GM23338 (cell line): ENCODE measurements around the gene CZIB. TPM values are rescaled to one million over a fixed set of nuclear protein-coding genes. Genes with fewer than 3 reads are reported as not detected.

Experiments
- ATAC-seq: fragments of 200-7000 bp; cut with Tn5 transposase; 3 replicates; pipeline ENCODE4 v1.9.1; 2020
- DNase-seq: peaks from one replicate; pipeline ENCODE4 v3.0.0-alpha.2; 2015; ENCODE audit warnings: low spot score
- H2AFZ ChIP-seq: fragments of 200-600 bp; sonication (generic); 2 replicates; pipeline ENCODE4 v1.8.0; 2016; ENCODE audit warnings: antibody characterized with exemption, mild to moderate bottlenecking, moderate library complexity
- H3F3A ChIP-seq: fragments of 200-600 bp; sonication (generic); replicated peaks from 2 replicates; pipeline ENCODE4 v1.8.0; 2017; ENCODE audit warnings: antibody characterized with exemption, mixed run types, low read depth
- H3K27ac ChIP-seq: fragments of 200-600 bp; sonication (generic); 2 replicates; pipeline ENCODE4 v1.6.1; 2016; ENCODE audit warnings: low read depth
- H3K27me3 ChIP-seq: fragments of 200-600 bp; sonication (generic); 2 replicates; pipeline ENCODE4 v1.8.0; 2016; ENCODE audit warnings: mild to moderate bottlenecking, mixed run types, moderate library complexity; ENCODE audit not compliant: insufficient read depth
- H3K36me3 ChIP-seq: fragments of 200-600 bp; sonication (generic); 2 replicates; pipeline ENCODE4 v1.8.0; 2016; ENCODE audit warnings: mild to moderate bottlenecking; ENCODE audit not compliant: insufficient read depth
- H3K4me1 ChIP-seq: fragments of 200-600 bp; sonication (generic); 2 replicates; pipeline ENCODE4 v1.8.0; 2016; ENCODE audit warnings: mild to moderate bottlenecking, moderate library complexity; ENCODE audit not compliant: insufficient read depth
- H3K4me2 ChIP-seq: fragments of 200-600 bp; sonication (generic); 2 replicates; pipeline ENCODE4 v1.7.1; 2017; ENCODE audit warnings: mixed run types
- H3K4me3 ChIP-seq: fragments of 200-600 bp; sonication (generic); 2 replicates; pipeline ENCODE4 v1.6.1; 2016; ENCODE audit warnings: mixed run types
- H3K79me2 ChIP-seq: fragments of 200-600 bp; sonication (generic); replicated peaks from 2 replicates; pipeline ENCODE4 v1.8.0; 2017; ENCODE audit warnings: mild to moderate bottlenecking; ENCODE audit not compliant: insufficient read depth
- H3K9me2 ChIP-seq: fragments of 200-600 bp; sonication (generic); 2 replicates; pipeline ENCODE4 v1.8.0; 2017; ENCODE audit not compliant: insufficient read depth
- H4K20me1 ChIP-seq: fragments of 200-600 bp; sonication (generic); replicated peaks from 2 replicates; pipeline ENCODE4 v1.8.0; 2017; ENCODE audit warnings: mild to moderate bottlenecking; ENCODE audit not compliant: insufficient read depth
- H3K27ac Mint-ChIP-seq: 2 replicates; pipeline ENCODE4 v1.8.0; 2020; ENCODE audit warnings: inconsistent platforms, mild to moderate bottlenecking, moderate library complexity, mixed read lengths
- H3K27me3 Mint-ChIP-seq: 3 replicates; pipeline ENCODE4 v1.8.0; 2022; ENCODE audit warnings: low read depth, mild to moderate bottlenecking, moderate library complexity, mixed read lengths, inconsistent platforms; ENCODE audit not compliant: insufficient read depth, poor library complexity
- H3K36me3 Mint-ChIP-seq: 3 replicates; pipeline ENCODE4 v1.8.0; 2021; ENCODE audit warnings: low read depth, mild to moderate bottlenecking, inconsistent platforms, moderate library complexity, mixed read lengths
- H3K4me1 Mint-ChIP-seq: 3 replicates; pipeline ENCODE4 v1.8.0; 2020; ENCODE audit warnings: mild to moderate bottlenecking, inconsistent platforms, mixed read lengths
- H3K4me3 Mint-ChIP-seq: 3 replicates; pipeline ENCODE4 v1.8.0; 2021; ENCODE audit warnings: moderate library complexity, mild to moderate bottlenecking, inconsistent platforms, mixed read lengths
- H3K9me3 Mint-ChIP-seq: 3 replicates; pipeline ENCODE4 v1.8.0; 2020; ENCODE audit warnings: moderate library complexity, mild to moderate bottlenecking, inconsistent platforms, mixed read lengths
- CREB1 ChIP-seq: fragments of 250-450 bp; sonication (Bioruptor Pico); IDR thresholded peaks from 2 replicates; pipeline ENCODE4 v1.5.0; 2020; ENCODE audit warnings: low read depth, mild to moderate bottlenecking, moderate library complexity
- ETS1 ChIP-seq: IDR thresholded peaks from 2 replicates; pipeline ENCODE4 v1.6.1; 2016; ENCODE audit warnings: antibody characterized with exemption
- EZH2phosphoT487 ChIP-seq: fragments of 200-600 bp; sonication (generic); IDR thresholded peaks from one replicate; pipeline ENCODE4 v1.8.1; 2018; ENCODE audit warnings: antibody characterized with exemption; ENCODE audit not compliant: unreplicated experiment
- JUNB ChIP-seq: IDR thresholded peaks from one replicate; pipeline ENCODE4 v1.6.1; 2016; ENCODE audit warnings: antibody characterized with exemption; ENCODE audit not compliant: unreplicated experiment
- STAT1 ChIP-seq: IDR thresholded peaks from one replicate; pipeline ENCODE4 v1.6.1; 2016; ENCODE audit warnings: antibody characterized with exemption; ENCODE audit not compliant: unreplicated experiment
- polyA plus RNA-seq: library from polyadenylated mRNA; unstranded; fragments of >200 nt; fragmentation: Nextera tagmentation; extraction: Ambion mirVana; gene quantifications from 2 replicates; pipeline ENCODE4 v1.2.1, GENCODE V29; 2016
- total RNA-seq: library from RNA; depleted of rRNA; stranded (reverse); fragments of >200 nt; shearing (Covaris generic); gene quantifications from 2 replicates; pipeline ENCODE4 v1.2.3, GENCODE V29; 2014
- TF ChIP-seq, protein P1 (sequence below): fragments of 250-450 bp; sonication (Bioruptor Pico); IDR thresholded peaks from 2 replicates; pipeline ENCODE4 v1.5.0; 2020; ENCODE audit warnings: mild to moderate bottlenecking, moderate library complexity

The CZIB gene
- total and polyA plus RNA-seq, 2 experiments from 2014 or later: 59.8 to 84.1 TPM

- TF ChIP-seq, protein P1, sequence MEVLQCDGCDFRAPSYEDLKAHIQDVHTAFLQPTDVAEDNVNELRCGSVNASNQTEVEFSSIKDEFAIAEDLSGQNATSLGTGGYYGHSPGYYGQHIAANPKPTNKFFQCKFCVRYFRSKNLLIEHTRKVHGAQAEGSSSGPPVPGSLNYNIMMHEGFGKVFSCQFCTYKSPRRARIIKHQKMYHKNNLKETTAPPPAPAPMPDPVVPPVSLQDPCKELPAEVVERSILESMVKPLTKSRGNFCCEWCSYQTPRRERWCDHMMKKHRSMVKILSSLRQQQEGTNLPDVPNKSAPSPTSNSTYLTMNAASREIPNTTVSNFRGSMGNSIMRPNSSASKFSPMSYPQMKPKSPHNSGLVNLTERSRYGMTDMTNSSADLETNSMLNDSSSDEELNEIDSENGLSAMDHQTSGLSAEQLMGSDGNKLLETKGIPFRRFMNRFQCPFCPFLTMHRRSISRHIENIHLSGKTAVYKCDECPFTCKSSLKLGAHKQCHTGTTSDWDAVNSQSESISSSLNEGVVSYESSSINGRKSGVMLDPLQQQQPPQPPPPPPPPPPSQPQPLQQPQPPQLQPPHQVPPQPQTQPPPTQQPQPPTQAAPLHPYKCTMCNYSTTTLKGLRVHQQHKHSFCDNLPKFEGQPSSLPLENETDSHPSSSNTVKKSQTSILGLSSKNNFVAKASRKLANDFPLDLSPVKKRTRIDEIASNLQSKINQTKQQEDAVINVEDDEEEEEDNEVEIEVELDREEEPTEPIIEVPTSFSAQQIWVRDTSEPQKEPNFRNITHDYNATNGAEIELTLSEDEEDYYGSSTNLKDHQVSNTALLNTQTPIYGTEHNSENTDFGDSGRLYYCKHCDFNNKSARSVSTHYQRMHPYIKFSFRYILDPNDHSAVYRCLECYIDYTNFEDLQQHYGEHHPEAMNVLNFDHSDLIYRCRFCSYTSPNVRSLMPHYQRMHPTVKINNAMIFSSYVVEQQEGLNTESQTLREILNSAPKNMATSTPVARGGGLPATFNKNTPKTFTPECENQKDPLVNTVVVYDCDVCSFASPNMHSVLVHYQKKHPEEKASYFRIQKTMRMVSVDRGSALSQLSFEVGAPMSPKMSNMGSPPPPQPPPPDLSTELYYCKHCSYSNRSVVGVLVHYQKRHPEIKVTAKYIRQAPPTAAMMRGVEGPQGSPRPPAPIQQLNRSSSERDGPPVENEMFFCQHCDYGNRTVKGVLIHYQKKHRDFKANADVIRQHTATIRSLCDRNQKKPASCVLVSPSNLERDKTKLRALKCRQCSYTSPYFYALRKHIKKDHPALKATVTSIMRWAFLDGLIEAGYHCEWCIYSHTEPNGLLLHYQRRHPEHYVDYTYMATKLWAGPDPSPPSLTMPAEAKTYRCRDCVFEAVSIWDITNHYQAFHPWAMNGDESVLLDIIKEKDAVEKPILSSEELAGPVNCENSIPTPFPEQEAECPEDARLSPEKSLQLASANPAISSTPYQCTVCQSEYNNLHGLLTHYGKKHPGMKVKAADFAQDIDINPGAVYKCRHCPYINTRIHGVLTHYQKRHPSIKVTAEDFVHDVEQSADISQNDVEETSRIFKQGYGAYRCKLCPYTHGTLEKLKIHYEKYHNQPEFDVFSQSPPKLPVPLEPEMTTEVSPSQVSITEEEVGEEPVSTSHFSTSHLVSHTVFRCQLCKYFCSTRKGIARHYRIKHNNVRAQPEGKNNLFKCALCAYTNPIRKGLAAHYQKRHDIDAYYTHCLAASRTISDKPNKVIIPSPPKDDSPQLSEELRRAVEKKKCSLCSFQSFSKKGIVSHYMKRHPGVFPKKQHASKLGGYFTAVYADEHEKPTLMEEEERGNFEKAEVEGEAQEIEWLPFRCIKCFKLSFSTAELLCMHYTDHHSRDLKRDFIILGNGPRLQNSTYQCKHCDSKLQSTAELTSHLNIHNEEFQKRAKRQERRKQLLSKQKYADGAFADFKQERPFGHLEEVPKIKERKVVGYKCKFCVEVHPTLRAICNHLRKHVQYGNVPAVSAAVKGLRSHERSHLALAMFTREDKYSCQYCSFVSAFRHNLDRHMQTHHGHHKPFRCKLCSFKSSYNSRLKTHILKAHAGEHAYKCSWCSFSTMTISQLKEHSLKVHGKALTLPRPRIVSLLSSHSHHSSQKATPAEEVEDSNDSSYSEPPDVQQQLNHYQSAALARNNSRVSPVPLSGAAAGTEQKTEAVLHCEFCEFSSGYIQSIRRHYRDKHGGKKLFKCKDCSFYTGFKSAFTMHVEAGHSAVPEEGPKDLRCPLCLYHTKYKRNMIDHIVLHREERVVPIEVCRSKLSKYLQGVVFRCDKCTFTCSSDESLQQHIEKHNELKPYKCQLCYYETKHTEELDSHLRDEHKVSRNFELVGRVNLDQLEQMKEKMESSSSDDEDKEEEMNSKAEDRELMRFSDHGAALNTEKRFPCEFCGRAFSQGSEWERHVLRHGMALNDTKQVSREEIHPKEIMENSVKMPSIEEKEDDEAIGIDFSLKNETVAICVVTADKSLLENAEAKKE (CRISPR knock-in tag): no peak
- TF ChIP-seq EZH2phosphoT487 (no peak), ETS1 (no peak), STAT1 (no peak), CREB1 (no peak)
Observed at GRCh38 chr1:53270107-53270506, 49.7 kb upstream of the CZIB start (continued).

- Histone ChIP-seq H3F3A (no peaks in the 10 kb centered on the region), H3K79me2 (no peaks in the 10 kb centered on the region), H3K36me3 (peaks cover 44% of the 10 kb centered on the region), H3K4me1 (no peaks in the 10 kb centered on the region), H2AFZ (no peak overlapping the region), H3K27me3 (no peaks in the 10 kb centered on the region), H3K4me2 (no peak overlapping the region), H3K9me2 (no peaks in the 10 kb centered on the region), H3K4me3 (no peak overlapping the region), H3K27ac (no peak overlapping the region), H4K20me1 (peaks cover 7% of the 10 kb centered on the region; the same call in 1 of the 2 replicates)
- DNase-seq (no peak), ATAC-seq (no peak)
- Mint-ChIP-seq H3K27ac (no peak overlapping the region), H3K9me3 (no peaks in the 10 kb centered on the region), H3K4me1 (no peaks in the 10 kb centered on the region), H3K27me3 (no peaks in the 10 kb centered on the region), H3K4me3 (no peak overlapping the region), H3K36me3 (peaks cover 90% of the 10 kb centered on the region)
- TF ChIP-seq STAT1: no peak
- TF ChIP-seq JUNB: no peak
Observed at GRCh38 chr1:53267761-53268160, 47.3 kb upstream of the CZIB start.
